Transverse colon (tissue), 4 donors: Measurements from ENCODE around the gene OR2T1. TPM values are rescaled to one million over a fixed set of nuclear protein-coding genes. Genes with fewer than 3 reads are reported as not detected.
"Not testable (repeated sequence)": the region's sequence is repeated elsewhere in the genome, so short reads cannot be mapped to it uniquely, and the experiment has no call there.

Experiments
- DNase-seq: peaks from one replicate; pipeline ENCODE4 v3.0.0-alpha.2; 2019
- H3K27ac ChIP-seq, 4 donors: fragments of 200-600 bp; sonication (generic); 2 replicates each; pipeline ENCODE4 v1.5.1; 2016 to 2018; ENCODE audit warnings: inconsistent platforms in 4 of 4
- H3K27me3 ChIP-seq: fragments of 200-600 bp; sonication (generic); 2 replicates; pipeline ENCODE4 v1.5.1; 2017; ENCODE audit warnings: inconsistent platforms
- H3K36me3 ChIP-seq, 4 donors: fragments of 200-600 bp; sonication (generic); 2 replicates each; pipeline ENCODE4 v1.5.1; 2017 to 2019; ENCODE audit warnings: inconsistent platforms in 4 of 4
- H3K4me1 ChIP-seq, 4 donors: fragments of 200-600 bp; sonication (generic); 2 replicates each; pipeline ENCODE4 v1.5.1; 2017 to 2020; ENCODE audit warnings: inconsistent platforms in 4 of 4
- H3K4me3 ChIP-seq, 4 donors: fragments of 200-600 bp; sonication (generic); 1 replicate in 1 of 4; 2 replicates in 3 of 4; pipeline versions ENCODE4 v1.5.1 to v1.6.1; 2017 to 2019; ENCODE audit warnings: inconsistent platforms in 4 of 4
- H3K9me3 ChIP-seq, 2 donors: fragments of 200-600 bp; sonication (generic); 2 replicates each; pipeline ENCODE4 v1.5.1; 2017 to 2019; ENCODE audit warnings: inconsistent platforms in 2 of 2
- EP300 ChIP-seq: sonication (generic); formaldehyde crosslinking; IDR thresholded peaks from one replicate; pipeline ENCODE4 v1.6.1; 2017; ENCODE audit warnings: antibody characterized with exemption, low read depth
- POLR2A ChIP-seq: fragments of 450-650 bp; IDR thresholded peaks from one replicate; pipeline ENCODE4 v1.6.1; 2016; ENCODE audit warnings: antibody characterized with exemption, mild to moderate bottlenecking, moderate library complexity
- POLR2AphosphoS5 ChIP-seq, 3 donors: sonication (generic); formaldehyde crosslinking; IDR thresholded peaks; one replicate each; pipeline ENCODE4 v1.6.1; 2016; ENCODE audit warnings: antibody characterized with exemption in 3 of 3
- WGBS, 2 donors: methylation state at CpG; one replicate each; pipeline ENCODE4 v1.1.5; 2018; ENCODE audit warnings: low coverage in 1 of 2; 5-methylcytosine and 5-hydroxymethylcytosine counted together
- in situ Hi-C, 4 donors: fragments of 200-750 bp; cut with MboI; loops; one replicate each; pipeline versions ENCODE4 v1.15.0 to v1.15.1; 2017; ENCODE audit warnings: low sequenced_read_pairs in 3 of 4, low pct_ligation_motif_present in 1 of 4, low pct_unique_long_range_greater_than_20kb in 1 of 4
- intact Hi-C: fragments of 100-400 bp; cut with DNase I; formaldehyde crosslinking; loops from one replicate; pipeline ENCODE4 v1.15.1; 2023; ENCODE audit warnings: low total_unique reads
- total RNA-seq, 4 donors: library from RNA; depleted of rRNA; stranded (reverse); fragments of >200 nt; gene quantifications; one replicate each; pipeline ENCODE4 v1.1.0, GENCODE V29; 2016
- TF ChIP-seq, protein P1 (sequence below), 5 experiments: fragments of 200-600 bp in 3 of 5; fragments of 450-650 bp in 2 of 5; sonication (generic) in 3 of 5; IDR thresholded peaks; 1 replicate in 2 of 5; 2 replicates in 3 of 5; pipeline ENCODE4 v1.5.1; 2016 to 2017; ENCODE audit warnings: antibody characterized with exemption in 5 of 5, inconsistent platforms in 3 of 5, mild to moderate bottlenecking in 2 of 5, moderate library complexity in 1 of 5

The OR2T1 gene
- total RNA-seq, 4 donors from 2014 or later, result not detected

DNA sequence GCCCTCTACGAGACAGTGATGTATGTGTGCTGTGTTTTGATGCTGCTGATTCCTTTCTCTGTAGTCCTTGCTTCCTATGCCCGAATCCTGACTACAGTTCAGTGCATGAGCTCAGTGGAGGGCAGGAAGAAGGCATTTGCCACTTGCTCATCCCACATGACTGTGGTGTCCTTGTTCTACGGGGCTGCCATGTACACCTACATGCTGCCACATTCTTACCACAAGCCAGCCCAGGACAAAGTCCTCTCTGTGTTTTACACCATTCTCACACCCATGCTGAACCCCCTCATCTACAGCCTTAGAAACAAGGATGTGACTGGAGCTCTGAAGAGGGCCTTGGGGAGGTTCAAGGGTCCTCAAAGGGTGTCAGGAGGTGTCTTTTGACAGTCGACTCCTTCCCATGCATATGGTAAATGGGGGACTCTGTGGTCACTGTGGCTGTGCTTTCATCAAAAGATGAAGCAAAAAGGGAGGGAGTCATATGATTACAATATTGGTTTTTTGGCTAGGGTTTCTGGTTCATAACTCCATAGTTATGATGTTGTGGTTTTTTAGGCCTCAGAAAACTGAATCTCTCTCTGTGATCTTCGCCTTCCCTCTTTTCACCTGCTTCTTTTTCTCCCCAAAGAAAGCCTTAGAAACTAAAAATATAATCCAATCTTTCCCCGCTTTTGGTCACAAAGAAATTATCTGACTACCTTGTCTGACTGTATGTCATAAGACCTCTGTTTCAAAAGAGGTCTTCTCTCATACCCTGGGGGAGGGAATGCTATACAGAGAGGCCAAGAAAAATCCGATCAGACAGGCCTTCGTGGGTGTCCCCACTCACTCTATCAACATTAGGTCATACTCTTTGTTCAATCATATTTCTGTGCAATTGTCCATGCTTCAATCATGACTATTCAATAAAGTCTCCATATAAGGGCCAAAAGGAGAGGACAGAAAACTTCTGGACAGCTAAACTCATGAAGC, 4.2 kb downstream of the OR2T1 start:
- TF ChIP-seq POLR2A (no peak), POLR2AphosphoS5 (IDR thresholded peaks at IDR 0.05) (no peak), EP300 (no peak)
- TF ChIP-seq, protein P1, sequence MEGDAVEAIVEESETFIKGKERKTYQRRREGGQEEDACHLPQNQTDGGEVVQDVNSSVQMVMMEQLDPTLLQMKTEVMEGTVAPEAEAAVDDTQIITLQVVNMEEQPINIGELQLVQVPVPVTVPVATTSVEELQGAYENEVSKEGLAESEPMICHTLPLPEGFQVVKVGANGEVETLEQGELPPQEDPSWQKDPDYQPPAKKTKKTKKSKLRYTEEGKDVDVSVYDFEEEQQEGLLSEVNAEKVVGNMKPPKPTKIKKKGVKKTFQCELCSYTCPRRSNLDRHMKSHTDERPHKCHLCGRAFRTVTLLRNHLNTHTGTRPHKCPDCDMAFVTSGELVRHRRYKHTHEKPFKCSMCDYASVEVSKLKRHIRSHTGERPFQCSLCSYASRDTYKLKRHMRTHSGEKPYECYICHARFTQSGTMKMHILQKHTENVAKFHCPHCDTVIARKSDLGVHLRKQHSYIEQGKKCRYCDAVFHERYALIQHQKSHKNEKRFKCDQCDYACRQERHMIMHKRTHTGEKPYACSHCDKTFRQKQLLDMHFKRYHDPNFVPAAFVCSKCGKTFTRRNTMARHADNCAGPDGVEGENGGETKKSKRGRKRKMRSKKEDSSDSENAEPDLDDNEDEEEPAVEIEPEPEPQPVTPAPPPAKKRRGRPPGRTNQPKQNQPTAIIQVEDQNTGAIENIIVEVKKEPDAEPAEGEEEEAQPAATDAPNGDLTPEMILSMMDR (IDR thresholded peaks at IDR 0.05), result no peak
- intact Hi-C loops (no loop called here), in situ Hi-C loops (no loop called here)
- no peaks in the 10 kb centered on the region for H3K9me3 ChIP-seq
- no peak overlapping the region for H3K4me3 ChIP-seq
- no peak for DNase-seq
- no peaks in the 10 kb centered on the region for H3K27me3 ChIP-seq
- H3K27ac ChIP-seq, result no peak overlapping the region
- WGBS, 2 donors, result 69 to 70% methylated on average over 5 to 8 of the region's 8 CpGs
- H3K36me3 ChIP-seq, result no peaks in the 10 kb centered on the region
- no peaks in the 10 kb centered on the region for H3K4me1 ChIP-seq

DNA sequence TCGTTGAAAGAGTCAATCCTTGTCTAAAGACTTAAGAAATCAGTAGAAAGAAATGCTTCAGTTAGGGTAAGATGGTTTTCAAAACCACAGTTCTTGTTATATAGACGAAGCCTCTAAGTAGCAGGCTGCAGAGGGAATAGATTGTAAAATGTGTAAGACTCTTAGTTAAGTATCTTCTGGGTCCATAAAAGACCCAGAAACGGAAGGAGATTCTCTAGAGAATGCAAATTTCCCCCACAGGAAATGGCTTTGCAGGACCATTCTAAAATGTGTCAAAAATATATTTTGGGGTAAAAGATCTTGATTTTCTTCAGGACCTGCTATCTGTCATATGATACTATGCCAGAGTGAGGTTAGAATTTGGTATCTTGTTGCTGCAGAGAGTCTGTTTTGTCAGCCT, 13.4 kb downstream of the OR2T1 start:
- no peak overlapping the region for H3K27ac ChIP-seq
- in situ Hi-C loops (no loop called here), intact Hi-C loops (no loop called here)
- no peaks in the 10 kb centered on the region for H3K4me1 ChIP-seq
- no peak overlapping the region for H3K4me3 ChIP-seq
- peaks cover 4 to 6% of the 10 kb centered on the region in 2 donors for H3K9me3 ChIP-seq
- DNase-seq, result no peak
- 44 to 47% methylated on average over 3 of the region's 3 CpGs for WGBS, 2 donors
- TF ChIP-seq POLR2A, result no peak
- TF ChIP-seq EP300, result no peak
- no peak for TF ChIP-seq POLR2AphosphoS5 (IDR thresholded peaks at IDR 0.05)
- TF ChIP-seq, protein P1 (IDR thresholded peaks at IDR 0.05), result no peak
- no peaks in the 10 kb centered on the region for H3K36me3 ChIP-seq
- H3K27me3 ChIP-seq, result no peaks in the 10 kb centered on the region

DNA sequence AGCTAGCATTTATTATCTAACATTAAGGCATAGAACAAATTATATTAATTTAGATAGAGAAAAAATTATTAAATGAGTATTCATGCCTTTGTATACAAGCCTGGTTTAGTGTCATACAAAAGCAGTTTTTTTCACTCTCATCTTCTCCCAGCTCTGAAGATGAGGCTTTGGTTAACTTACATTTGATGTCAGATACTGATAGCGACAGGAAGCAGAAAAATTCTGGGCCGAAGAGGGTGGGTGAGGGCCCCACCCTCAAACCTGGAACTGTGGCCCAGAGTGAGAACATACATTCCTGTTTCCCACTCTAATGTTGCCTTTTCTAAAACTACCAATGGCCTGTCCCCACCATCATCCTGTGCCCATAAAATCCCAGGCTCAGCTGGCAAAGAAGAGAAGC, 15.0 kb downstream of the OR2T1 start:
- Histone ChIP-seq H3K36me3 (no peaks in the 10 kb centered on the region), H3K27me3 (no peaks in the 10 kb centered on the region), H3K27ac (no peak overlapping the region), H3K9me3 (peaks cover 8% of the 10 kb centered on the region in 2 donors), H3K4me3 (no peak overlapping the region), H3K4me1 (no peaks in the 10 kb centered on the region)
- no peak for DNase-seq
- TF ChIP-seq EP300 (no peak), POLR2AphosphoS5 (IDR thresholded peaks at IDR 0.05) (no peak), POLR2A (no peak)
- TF ChIP-seq, protein P1 (IDR thresholded peaks at IDR 0.05), result no peak
- WGBS, 2 donors, result 72 to 83% methylated on average over 2 of the region's 2 CpGs
- intact Hi-C loops, result no loop called here
- in situ Hi-C loops, result no loop called here

DNA sequence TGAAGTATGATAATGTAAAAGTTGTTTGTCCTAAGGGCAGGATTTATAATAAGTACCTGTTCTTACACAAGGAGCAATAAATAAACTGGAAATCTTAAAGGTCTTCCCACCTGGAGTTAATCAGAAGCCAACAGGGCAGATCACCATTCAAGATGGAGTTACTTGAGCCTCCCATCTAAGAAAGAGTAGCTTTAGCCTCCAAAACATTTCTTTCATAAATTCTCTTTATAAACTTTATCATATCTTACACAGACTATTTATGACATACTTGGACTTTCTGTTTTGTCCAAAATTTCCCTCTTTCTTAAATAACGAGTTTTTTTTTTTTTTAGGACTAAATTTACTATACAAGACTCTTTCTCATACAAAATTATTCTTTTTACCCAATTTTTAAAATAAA, 18.5 kb downstream of the OR2T1 start:
- Histone ChIP-seq H3K4me3 (no peak overlapping the region), H3K27me3 (no peaks in the 10 kb centered on the region), H3K9me3 (peaks cover 8 to 10% of the 10 kb centered on the region in 2 donors), H3K4me1 (no peaks in the 10 kb centered on the region), H3K27ac (no peak overlapping the region), H3K36me3 (no peaks in the 10 kb centered on the region)
- no peak for TF ChIP-seq POLR2A
- TF ChIP-seq, protein P1 (IDR thresholded peaks at IDR 0.05), result no peak
- no peak for TF ChIP-seq EP300
- TF ChIP-seq POLR2AphosphoS5 (IDR thresholded peaks at IDR 0.05), result no peak
- no peak for DNase-seq
- in situ Hi-C loops (no loop called here), intact Hi-C loops (no loop called here)
- 11 to 17% methylated on average over 1 of the region's 1 CpG for WGBS, 2 donors

DNA sequence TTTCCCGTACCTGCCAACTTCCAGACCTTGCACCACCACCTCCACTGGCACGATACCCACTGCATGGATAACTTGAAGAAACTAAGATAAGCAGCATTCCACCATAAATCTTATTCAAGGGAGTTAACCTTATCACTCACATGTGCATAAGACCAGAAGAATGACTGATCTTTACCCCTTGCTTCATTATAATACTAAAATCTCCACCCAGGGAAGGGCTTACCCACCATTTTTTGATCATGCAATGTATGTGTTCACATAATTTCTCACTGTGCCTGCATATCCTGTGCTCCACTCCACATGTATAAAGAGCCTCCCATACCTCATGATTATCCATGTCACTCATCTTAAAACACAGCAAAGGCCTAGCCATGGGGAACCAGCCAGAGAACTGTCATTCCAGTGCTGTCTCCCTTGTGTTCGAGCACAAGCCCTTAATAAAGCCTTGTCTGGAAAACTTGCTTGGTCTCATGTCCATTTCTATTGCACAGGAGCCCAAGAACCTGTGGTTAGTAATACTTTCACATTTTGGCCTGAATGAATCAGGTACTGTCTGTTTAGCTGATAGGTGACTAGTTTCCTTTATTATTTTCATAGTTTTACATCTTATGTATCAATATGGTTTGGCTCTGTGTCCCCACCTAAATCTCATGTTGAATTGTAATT, 24.8 kb downstream of the OR2T1 start:
- in situ Hi-C loops, H3K4me3 ChIP-seq, H3K27ac ChIP-seq, H3K4me1 ChIP-seq, H3K9me3 ChIP-seq, intact Hi-C loops, H3K27me3 ChIP-seq, H3K36me3 ChIP-seq, DNase-seq: not testable (repeated sequence)
- WGBS, 2 donors, result 56 to 68% methylated on average over 2 to 3 of the region's 3 CpGs

DNA sequence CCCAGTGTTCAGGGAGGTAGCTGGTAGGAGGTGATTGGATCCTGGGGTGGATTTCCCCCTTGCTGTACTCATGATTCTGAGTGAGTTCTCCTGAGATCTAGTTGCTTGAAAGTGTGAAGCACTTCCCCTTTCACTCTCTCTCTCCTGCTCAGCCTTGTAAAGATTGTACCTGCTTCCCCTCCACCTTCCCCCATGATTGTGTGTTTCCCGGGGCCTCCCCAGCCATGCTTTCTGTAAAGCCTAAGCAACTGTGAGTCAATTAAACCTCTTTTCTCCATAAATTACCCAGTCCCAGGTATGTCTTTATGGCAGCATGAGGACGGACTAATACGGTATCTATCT, 25.3 kb downstream of the OR2T1 start:
- H3K36me3 ChIP-seq, H3K27ac ChIP-seq, in situ Hi-C loops, H3K27me3 ChIP-seq, H3K9me3 ChIP-seq, H3K4me1 ChIP-seq, DNase-seq, intact Hi-C loops, H3K4me3 ChIP-seq: not testable (repeated sequence)
- 61 to 68% methylated on average over 3 of the region's 3 CpGs for WGBS, 2 donors
